Myocyte (in vitro differentiated cells): ENCODE measurements around the gene PLEKHA6. TPM values are rescaled to one million over a fixed set of nuclear protein-coding genes. Genes with fewer than 3 reads are reported as not detected.

Experiments used
- total RNA-seq: library from RNA; depleted of rRNA; stranded (reverse); fragments of >200 nt; gene quantifications from 2 replicates; pipeline ENCODE4 v1.2.3, GENCODE V29; 2014

Gene PLEKHA6
- total RNA-seq, 1 donor from 2014 or later: 16.7 TPM

Other genes with a start within 250 kb of the PLEKHA6 start
- gene ETNK2, start 207.9 kb downstream of the PLEKHA6 start, total RNA-seq: 0.32 and 0.83 TPM in 2 replicates
- gene REN, start 193.6 kb downstream of the PLEKHA6 start, total RNA-seq: not detected in 2 replicates
- 10.6 and 19.3 TPM in 2 replicates for gene KISS1, start 163.4 kb downstream of the PLEKHA6 start, total RNA-seq
- gene GOLT1A, start 145.9 kb downstream of the PLEKHA6 start, total RNA-seq: not detected in 2 replicates
- 30.5 and 32.3 TPM in 2 replicates for gene PPP1R15B, start 51.9 kb upstream of the PLEKHA6 start, total RNA-seq
- gene PIK3C2B, start 134.9 kb upstream of the PLEKHA6 start, total RNA-seq: 4.9 and 5.6 TPM in 2 replicates
- 27.7 and 36.3 TPM in 2 replicates for gene MDM4, start 156.5 kb upstream of the PLEKHA6 start, total RNA-seq